ENCODE data around the gene LGALS3BP.

The LGALS3BP gene

DNA sequence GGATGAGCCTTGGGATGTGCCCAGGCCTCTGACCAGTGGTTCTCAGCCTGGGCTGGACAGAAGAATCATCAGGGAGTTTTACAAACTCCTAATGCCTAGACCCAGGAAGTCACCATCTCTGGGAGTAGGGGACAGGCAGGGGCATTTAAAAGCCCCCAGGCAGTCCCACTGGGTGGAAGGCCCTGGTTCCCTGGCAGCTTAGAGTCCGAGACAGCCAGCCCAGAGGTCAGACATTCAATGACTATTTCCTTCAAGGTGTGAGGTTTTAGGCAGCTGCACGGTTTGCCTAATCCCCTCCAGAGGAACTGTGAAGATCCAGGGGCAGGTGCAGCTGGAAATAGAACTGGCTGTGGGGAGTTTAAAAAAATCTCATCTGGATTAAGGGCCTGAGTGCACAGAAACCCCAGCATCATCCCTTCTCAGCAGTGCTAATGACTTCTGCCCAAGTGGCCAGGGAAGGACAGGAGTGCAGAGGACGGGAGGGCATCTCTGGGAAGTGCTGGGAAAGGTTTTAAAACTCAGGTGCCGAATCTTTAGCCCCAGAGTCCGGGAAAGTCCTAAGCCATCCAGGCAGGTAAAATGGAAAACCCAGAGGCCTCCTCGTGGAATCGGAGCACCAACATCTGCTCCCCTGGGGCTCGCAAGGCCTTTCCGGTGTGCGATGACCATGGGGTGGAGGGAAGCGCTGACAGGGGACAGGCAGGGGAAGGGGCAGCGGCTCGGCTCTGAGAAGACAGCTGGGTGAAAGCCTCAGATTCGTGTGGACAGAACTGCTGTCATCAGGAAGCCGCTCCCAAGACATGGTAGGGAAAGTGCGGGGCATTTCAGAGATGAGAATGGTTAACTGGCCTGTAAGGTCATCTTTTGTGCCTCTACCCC is 1.5 kb upstream of the LGALS3BP start:
- no peak for DNase-seq (ENCODE audit: low spot score)

- no peak for DNase-seq (ENCODE audit: low spot score)
Observed at GRCh38 chr17:78980624-78980972, 875 bp upstream of the LGALS3BP start.

GRCh38 chr17:78977997-78978973 is 1.4 kb downstream of the LGALS3BP start:
- DNase-seq (ENCODE audit: low spot score), result no peak

GRCh38 chr17:78977681-78977943 is 2.1 kb downstream of the LGALS3BP start:
- DNase-seq (ENCODE audit: low spot score), result no peak

- no peak for DNase-seq (ENCODE audit: low spot score)
Observed at GRCh38 chr17:78976907-78977680, 2.6 kb downstream of the LGALS3BP start.

DNA sequence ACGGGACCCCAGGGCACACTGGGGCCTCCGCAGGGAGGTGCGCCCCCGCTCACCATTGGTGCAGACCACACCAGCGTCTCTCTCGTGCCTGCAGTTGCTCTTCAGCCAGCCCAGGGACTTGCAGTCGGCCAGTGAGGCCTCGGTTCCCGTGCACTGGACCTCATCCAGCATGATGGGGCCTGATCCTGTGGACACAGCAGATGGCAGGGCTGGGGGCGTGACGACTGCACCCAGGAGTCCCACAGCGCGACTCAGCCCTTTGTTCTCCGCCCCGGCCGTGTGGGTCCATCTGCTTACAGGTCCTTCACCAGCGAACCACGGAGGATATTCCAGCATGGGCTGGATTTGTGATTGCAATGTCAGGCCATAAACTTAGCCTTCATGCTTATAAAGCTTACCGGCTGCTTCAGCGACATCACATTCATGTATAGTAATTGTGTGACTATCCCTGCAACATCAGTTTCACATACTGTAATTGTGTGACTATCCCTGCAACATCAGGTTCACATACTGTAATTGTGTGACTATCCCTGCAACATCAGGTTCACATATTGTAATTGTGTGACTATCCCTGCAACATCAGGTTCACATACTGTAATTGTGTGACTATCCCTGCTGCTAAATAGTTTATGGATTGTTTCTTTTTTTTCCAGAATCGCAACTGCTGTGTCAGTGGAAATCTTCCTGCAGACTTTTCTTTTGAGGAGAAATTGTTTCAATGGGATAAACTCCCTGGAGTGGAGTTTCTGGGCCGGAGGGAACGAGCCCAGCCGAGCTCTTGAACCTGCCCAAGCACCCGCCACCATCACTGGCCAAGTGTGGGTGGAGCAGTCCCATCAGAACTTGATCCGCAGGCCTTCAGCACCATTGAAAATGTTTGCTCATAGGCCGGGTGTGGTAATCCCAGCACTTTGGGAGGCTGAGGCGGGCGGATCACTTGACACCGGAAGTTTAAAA is 4.8 kb downstream of the LGALS3BP start:
- DNase-seq (ENCODE audit: low spot score), result peak; percentile 68

DNA sequence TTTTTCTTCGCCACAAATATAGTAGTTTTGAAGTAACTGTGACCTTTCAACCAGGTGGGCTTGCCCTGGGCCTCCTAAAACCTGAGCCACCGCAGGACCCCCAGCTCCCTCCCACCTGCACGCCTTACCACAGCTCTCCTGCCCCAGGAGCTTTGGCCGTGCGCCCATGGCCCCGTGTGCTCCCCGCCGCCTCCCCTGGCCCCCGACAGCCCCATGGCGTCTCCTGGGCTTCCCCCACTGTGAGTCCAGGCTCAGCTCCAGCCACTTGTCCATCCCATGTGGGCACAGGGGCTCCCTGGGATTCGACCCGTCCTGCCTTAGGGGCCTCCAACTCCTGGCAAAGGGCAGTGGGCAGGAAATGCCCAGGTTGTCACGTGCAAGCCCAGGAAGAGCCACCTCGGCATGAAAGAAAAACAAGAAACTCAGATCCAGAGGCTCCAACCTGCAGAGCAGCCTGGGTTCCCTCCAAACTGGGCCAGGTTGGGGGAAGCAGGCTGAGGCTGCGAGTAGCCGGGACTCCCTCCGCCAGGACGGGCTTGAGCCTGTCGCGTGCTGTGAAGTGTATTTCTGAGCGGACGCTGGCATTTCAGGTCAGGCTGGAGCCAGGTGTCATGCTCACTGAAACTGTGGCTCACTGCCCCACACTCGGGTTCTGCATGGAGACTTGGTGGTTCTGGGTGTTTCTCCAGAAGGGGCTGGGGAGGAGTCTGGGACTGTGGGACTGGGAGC is 5.8 kb downstream of the LGALS3BP start:
- no peak for DNase-seq (ENCODE audit: low spot score)

- no peak for DNase-seq (ENCODE audit: low spot score)
Observed at GRCh38 chr17:78973196-78973595, 6.5 kb downstream of the LGALS3BP start.

DNA sequence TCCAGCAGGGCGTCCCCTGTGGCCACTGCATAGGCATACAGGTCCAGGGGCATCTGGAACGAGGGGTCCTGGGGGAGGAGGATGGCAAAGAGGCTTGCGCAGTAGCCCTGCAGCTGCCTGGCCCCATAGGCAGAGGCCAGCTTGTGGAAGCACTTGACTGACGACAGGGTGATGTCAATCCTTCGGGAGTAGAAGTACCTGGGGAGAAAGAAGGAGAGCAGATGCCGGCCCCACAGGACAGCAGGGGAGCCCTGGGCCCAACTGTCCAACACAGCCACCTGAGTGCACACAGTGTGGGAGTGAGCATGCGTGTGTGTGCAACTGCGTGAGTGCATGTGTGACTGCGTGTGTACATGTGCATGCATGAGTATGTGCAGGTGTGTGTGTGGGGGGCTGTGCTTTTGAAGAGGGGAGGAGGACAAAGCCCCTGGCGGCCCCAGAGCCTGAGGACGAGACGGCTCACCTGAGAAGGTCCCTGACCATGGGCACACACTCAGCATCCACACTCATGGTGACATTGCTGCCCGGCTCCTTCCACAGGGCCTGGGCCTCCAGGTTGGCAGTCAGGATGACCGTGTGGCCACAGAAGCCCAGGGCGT is 7.1 kb downstream of the LGALS3BP start:
- no peak for DNase-seq (ENCODE audit: low spot score)

DNA sequence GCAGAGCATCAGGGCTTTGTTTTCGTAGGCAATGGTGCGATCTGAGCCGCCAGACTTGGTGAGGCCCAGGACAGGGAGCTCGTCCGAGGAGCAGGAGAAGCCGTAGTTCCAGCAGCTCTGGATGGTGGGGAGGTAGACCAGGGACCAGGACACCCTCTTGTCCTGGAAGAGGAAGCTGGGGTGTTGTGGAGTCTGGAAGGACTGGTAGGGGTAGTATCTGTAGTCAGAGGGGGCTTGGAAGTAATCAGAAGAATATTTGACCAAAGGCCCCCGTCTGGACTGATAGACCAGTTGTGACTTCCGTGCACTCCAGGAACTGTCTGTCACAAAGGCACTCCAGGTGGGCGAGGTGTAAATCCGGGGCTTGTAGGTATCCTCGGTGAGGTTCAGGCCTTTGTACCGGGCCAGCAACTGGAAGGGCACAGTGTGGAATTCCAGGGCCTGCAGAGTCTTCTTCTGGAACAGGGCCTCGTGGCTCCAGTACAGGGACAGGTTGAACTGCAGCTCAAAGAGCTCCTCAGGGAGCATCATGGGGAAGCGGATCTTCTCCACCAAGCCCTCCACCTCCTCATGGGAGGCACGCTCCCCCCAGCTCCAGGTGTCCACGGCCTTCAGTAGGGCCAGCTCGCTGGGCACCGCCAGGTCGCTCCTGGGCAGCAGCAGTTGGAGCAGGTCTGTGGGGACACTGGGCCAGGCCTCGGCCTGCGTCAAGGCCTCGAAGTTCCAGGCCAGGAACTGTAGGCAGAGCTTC is 7.8 kb downstream of the LGALS3BP start:
- no peak for DNase-seq (ENCODE audit: low spot score)

GRCh38 chr17:78970834-78971755 is 8.6 kb downstream of the LGALS3BP start:
- peak; percentile 70 for DNase-seq (ENCODE audit: low spot score)

DNA sequence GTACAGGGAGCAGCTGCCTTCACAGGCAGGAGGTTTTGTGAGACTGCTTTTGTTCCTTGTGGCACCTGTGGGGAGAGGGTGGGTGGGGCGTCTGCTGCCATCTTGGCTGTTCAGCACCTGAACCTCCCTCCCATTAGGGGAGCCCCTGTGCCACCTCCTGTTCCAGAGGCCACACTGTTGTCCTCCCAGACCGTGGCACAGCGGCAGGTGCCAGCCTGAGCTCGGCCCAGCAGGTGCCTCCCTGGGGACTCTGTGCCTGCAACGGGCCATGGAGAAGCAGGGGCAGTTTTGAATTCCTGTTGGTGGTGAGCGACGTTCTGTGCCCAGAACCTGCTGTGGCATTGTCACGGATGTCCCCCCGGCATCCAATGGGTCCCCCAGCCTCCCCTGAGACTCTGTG is 9.9 kb downstream of the LGALS3BP start:
- no peak for DNase-seq (ENCODE audit: low spot score)

- DNase-seq (ENCODE audit: low spot score), result no peak
Observed at GRCh38 chr17:78967782-78968362, 11.9 kb downstream of the LGALS3BP start.

DNA sequence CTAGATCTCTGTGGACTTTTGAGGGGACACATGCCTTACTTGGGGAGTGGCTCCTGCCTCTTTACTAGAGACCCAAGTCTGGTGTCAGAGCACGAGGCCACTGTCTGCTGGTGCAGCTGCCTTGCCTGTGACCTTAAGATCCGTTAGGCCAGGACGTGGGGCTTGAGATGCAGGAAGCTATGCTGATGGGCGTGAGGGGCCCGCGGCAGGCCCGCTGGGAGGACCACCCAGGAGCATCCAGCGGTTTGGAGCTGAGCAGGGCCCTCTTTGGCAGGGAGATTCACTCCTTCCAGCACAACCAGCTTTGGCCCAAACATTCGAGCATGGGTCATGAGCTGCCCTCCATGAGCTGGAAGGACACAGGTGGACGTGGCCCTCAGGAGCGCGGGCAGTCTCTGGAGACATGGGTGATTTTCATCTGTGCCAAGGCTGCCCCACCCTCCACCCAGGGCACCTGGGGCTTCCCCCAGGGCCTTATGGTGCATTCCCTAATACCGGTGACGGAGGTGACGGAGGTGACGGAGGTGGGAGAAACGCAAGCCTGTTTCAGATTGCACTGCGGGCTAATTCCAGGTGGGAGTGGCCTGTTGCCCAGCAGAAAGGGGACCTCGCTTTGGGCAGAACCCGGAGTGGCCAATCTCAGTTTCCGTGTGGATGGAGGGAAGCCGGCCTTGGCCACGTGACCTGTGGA is 12.7 kb downstream of the LGALS3BP start:
- no peak for DNase-seq (ENCODE audit: low spot score)

- no peak for DNase-seq (ENCODE audit: low spot score)
Observed at GRCh38 chr17:78966123-78966813, 13.5 kb downstream of the LGALS3BP start.

DNA sequence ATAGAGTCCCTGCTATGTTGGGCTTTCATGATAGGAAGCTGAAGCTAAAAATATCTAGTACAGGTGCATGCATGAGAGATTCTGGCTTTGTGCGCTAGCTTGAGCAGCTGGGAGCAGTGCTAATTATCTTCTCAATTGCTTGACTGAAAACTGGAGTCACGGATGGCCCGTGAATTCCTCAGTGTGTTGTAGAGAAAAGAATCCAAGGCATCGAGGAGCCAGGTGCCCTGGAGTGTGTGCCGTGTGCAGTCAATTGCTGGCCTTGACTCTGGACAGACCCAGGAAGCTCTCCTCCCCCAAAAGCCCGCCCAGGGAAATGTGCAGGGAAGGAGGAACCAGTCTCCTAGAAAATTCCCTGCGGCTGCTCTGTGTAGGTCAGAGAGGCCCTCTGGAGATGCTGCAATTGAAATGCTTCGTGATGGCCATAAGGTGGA is 14.2 kb downstream of the LGALS3BP start:
- no peak for DNase-seq (ENCODE audit: low spot score)

- no peak for DNase-seq (ENCODE audit: low spot score)
Observed at GRCh38 chr17:78963378-78963777, 16.3 kb downstream of the LGALS3BP start.

All from RKO (cell line).